Astrocyte of the cerebellum (primary cell): ENCODE results near the gene CDH15.

Experiments
- DNase-seq: peaks from one replicate; pipeline ENCODE4 v3.0.0-alpha.2; 2011; ENCODE audit warnings: low read depth
- H3K4me3 ChIP-seq: 2 replicates; pipeline ENCODE4 v1.5.1; 2011; ENCODE audit warnings: mild to moderate bottlenecking, low read depth, low read length, moderate library complexity
- in situ Hi-C: cut with HindIII; loops from 2 replicates; pipeline ENCODE4 v1.10.0; 2017; ENCODE audit warnings: low sequenced_read_pairs
- TF ChIP-seq, protein P1 (sequence below): IDR thresholded peaks from 2 replicates; pipeline ENCODE4 v1.5.1; 2012; ENCODE audit warnings: low read length, low read depth, moderate library complexity, mild to moderate bottlenecking; ENCODE audit errors: missing control alignments

The CDH15 gene

GRCh38 chr16:89202422-89203215, 31.1 kb downstream of the CDH15 start:
- H3K4me3 ChIP-seq = no peak overlapping the region
- DNase-seq = no peak
- in situ Hi-C loops = loop anchor here (5.0 to 25.0 kb wide), 3 partner anchors 85 to 448 kb away; no protein-coding TSS in a partner anchor
- TF ChIP-seq, protein P1, sequence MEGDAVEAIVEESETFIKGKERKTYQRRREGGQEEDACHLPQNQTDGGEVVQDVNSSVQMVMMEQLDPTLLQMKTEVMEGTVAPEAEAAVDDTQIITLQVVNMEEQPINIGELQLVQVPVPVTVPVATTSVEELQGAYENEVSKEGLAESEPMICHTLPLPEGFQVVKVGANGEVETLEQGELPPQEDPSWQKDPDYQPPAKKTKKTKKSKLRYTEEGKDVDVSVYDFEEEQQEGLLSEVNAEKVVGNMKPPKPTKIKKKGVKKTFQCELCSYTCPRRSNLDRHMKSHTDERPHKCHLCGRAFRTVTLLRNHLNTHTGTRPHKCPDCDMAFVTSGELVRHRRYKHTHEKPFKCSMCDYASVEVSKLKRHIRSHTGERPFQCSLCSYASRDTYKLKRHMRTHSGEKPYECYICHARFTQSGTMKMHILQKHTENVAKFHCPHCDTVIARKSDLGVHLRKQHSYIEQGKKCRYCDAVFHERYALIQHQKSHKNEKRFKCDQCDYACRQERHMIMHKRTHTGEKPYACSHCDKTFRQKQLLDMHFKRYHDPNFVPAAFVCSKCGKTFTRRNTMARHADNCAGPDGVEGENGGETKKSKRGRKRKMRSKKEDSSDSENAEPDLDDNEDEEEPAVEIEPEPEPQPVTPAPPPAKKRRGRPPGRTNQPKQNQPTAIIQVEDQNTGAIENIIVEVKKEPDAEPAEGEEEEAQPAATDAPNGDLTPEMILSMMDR = no peak

DNA sequence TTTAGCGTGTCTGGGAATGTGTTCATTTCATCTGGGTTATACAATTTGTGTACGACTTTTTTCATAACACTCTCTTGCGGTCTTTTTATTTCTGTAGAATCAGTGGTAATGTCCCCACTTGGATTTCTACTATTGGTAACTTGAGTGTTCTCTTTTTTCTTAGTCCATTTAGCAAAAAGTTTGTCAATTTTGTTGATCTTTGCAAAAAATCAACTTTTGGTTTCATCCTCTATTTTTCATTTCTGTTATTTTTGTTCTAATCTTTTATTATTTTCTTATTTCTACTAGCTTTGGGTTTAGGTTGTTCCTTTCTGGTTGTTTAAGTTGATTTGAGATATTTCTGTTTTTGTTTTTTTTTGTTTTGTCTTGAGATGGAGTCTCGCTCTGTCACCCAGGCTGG, 36.4 kb downstream of the CDH15 start:
- in situ Hi-C loops = loop anchor here (10.0 to 25.0 kb wide), 2 partner anchors 246 to 453 kb away; no protein-coding TSS in a partner anchor
- H3K4me3 ChIP-seq = no peak overlapping the region
- TF ChIP-seq, protein P1 = no peak
- no peak for DNase-seq

- in situ Hi-C loops = loop anchor here (10.0 to 25.0 kb wide), 2 partner anchors 247 to 455 kb away; no protein-coding TSS in a partner anchor
- no peak for DNase-seq
- no peak overlapping the region for H3K4me3 ChIP-seq
- TF ChIP-seq, protein P1 = no peak
These were observed 38.0 kb downstream of the CDH15 start for GRCh38 chr16:89209522-89210044.

DNA sequence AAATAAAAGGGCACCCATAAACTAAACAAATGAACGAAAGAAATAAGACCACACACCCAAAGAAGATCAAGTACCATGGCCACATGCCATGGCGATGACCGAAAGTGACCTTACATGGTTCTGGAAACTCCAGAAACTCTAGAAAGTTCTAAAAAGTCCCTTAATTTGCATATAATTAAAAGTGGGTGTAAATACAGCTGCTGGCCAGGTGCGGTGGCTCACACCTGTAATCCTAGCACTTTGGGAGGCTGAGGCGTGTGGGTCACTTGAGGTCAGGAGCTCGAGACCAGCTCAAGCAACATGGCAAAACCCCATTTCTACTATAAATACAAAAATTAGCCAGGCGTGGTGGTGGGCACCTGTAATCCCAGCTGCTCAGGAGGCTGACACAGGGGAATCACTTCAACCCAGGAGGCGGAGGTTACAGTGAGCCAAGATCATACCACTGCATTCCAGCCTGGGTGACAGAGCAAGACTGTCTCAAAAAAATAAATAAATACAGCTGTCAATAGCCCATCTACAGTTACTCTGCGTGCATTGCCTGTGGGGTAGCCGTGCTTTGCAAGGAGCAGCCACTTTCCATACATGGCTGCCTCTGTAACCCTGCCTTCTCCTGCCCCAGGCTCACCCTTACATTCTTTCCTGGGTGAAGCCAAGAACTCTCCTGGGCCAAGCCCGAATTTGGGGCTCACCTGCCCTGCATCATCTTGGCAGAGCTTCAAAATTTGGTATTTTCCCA, 38.8 kb downstream of the CDH15 start:
- TF ChIP-seq, protein P1 = no peak
- H3K4me3 ChIP-seq = no peak overlapping the region
- no peak for DNase-seq
- in situ Hi-C loops = loop anchor here (25.0 kb wide), 1 partner anchor 248 kb away; no protein-coding TSS in a partner anchor

GRCh38 chr16:89210904-89211515, 39.5 kb downstream of the CDH15 start:
- TF ChIP-seq, protein P1 = no peak
- in situ Hi-C loops = loop anchor here (25.0 kb wide), 1 partner anchor 249 kb away; no protein-coding TSS in a partner anchor
- DNase-seq = no peak
- no peak overlapping the region for H3K4me3 ChIP-seq
